ENCODE measurements around the gene MYL1.

DNA sequence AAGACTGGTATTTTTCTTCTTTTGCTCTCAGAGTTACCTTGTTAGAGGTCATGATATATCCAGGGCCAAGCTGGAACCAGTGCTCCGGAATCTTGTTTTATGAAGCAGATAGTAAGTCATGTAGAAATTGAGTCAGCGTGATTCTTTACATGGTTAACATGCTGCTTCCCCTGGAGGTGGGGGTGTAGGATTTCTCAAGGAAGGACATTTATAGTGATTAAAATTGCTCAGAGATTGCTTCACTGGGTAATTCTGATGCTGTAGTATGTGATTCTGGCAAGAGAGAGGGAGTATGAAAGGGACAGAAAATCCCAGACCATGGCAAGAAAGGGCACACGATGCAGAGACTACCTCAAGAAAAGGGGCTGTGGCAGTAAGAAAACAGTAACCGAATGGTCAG lies 8.0 kb upstream of the MYL1 start:
- TF ChIP-seq POLR2A (IDR thresholded peaks at IDR 0.05; ENCODE audit: low read depth, low read length) (no peak), POLR2AphosphoS5 (IDR thresholded peaks at IDR 0.05; ENCODE audit: low read depth, low read length) (no peak), TAF1 (IDR thresholded peaks at IDR 0.05; ENCODE audit: borderline replicate concordance, low read depth, low read length) (no peak)
